Caco-2 (cell line): Measurements from ENCODE around the gene EXOSC9. TPM values are rescaled to one million over a fixed set of nuclear protein-coding genes. Genes with fewer than 3 reads are reported as not detected.

Experiments
- BruUV-seq: library from RNA; stranded (reverse); fragments of 400-500 nt; replicated peaks from 2 replicates; lab custom pipeline; 2021; lab: Mats Ljungman, UMichigan
- CTCF ChIA-PET: fragments of 300-600 bp; sonication (Branson Sonifier 250); formaldehyde crosslinking; loops from one replicate; lab custom pipeline; 2022; ENCODE audit warnings: antibody characterized with exemption; lab: Charles Lee
- POLR2A ChIA-PET: fragments of 300-600 bp; sonication (Branson Sonifier 250); formaldehyde crosslinking; loops from one replicate; lab custom pipeline; 2022; ENCODE audit warnings: antibody characterized with exemption; lab: Charles Lee
- DNase-seq, 2 experiments: peaks; one replicate each; pipeline versions ENCODE4 v3.0.0 to v3.0.0-alpha.2; 2020 to 2022
- H3K27me3 ChIP-seq: replicated peaks from 2 replicates; pipeline ENCODE4 v1.6.0; 2011; ENCODE audit warnings: low read length; ENCODE audit not compliant: control insufficient read depth, insufficient read depth
- H3K36me3 ChIP-seq: 2 replicates; pipeline ENCODE4 v1.5.1; 2011; ENCODE audit warnings: low read length; ENCODE audit not compliant: control insufficient read depth, insufficient read depth
- H3K4me1 ChIP-seq: fragments of 250-450 bp; sonication (Bioruptor Pico); 2 replicates; pipeline ENCODE4 v1.5.1; 2020; ENCODE audit warnings: mild to moderate bottlenecking
- H3K4me3 ChIP-seq: 2 replicates; pipeline ENCODE4 v1.5.1; 2011; ENCODE audit warnings: low read depth, mild to moderate bottlenecking, control low read depth, low read length
- H3K9me3 ChIP-seq: fragments of 250-450 bp; sonication (Bioruptor Pico); 2 replicates; pipeline ENCODE4 v1.5.1; 2020; ENCODE audit warnings: mild to moderate bottlenecking, moderate library complexity
- H3K27ac Mint-ChIP-seq: one replicate; pipeline ENCODE4 v1.8.0; 2022; ENCODE audit warnings: mixed read lengths; ENCODE audit not compliant: unreplicated experiment
- H3K27me3 Mint-ChIP-seq: one replicate; pipeline ENCODE4 v1.8.0; 2022; ENCODE audit warnings: mixed read lengths; ENCODE audit not compliant: insufficient read depth, unreplicated experiment
- H3K36me3 Mint-ChIP-seq: one replicate; pipeline ENCODE4 v1.8.0; 2022; ENCODE audit warnings: mild to moderate bottlenecking, mixed read lengths; ENCODE audit not compliant: insufficient read depth, unreplicated experiment
- H3K4me1 Mint-ChIP-seq: one replicate; pipeline ENCODE4 v1.8.0; 2022; ENCODE audit warnings: low read depth, mixed read lengths; ENCODE audit not compliant: unreplicated experiment
- H3K4me3 Mint-ChIP-seq: one replicate; pipeline ENCODE4 v1.8.0; 2022; ENCODE audit warnings: mild to moderate bottlenecking, moderate library complexity, mixed read lengths; ENCODE audit not compliant: unreplicated experiment
- H3K9me3 Mint-ChIP-seq: one replicate; pipeline ENCODE4 v1.8.0; 2022; ENCODE audit warnings: mixed read lengths; ENCODE audit not compliant: unreplicated experiment
- CTCF ChIP-seq, 2 experiments: fragments of 200-600 bp in 1 of 2; IDR thresholded peaks; 1 replicate in 1 of 2; 2 replicates in 1 of 2; pipeline versions ENCODE4 v1.5.1 to v1.8.0; 2011 to 2022; ENCODE audit warnings: antibody characterized with exemption in 1 of 2, control low read depth in 1 of 2, inconsistent platforms in 1 of 2, low read depth in 1 of 2, low read length in 1 of 2, mild to moderate bottlenecking in 1 of 2, moderate library complexity in 1 of 2; ENCODE audit not compliant: insufficient read depth in 1 of 2, severe bottlenecking in 1 of 2, unreplicated experiment in 1 of 2
- intact Hi-C: fragments of 100-400 bp; cut with micrococcal nuclease; formaldehyde crosslinking; loops from one replicate; pipeline ENCODE4 v1.10.0; 2022; ENCODE audit not compliant: unreplicated experiment
- total RNA-seq: library from RNA; stranded (reverse); gene quantifications from 2 replicates; pipeline ENCODE4 v1.2.3, GENCODE V29; 2022

EXOSC9 gene
- total RNA-seq, 1 experiment from 2014 or later, result 32.6 TPM

GRCh38 chr4:121824171-121824527 lies 23.0 kb downstream of the EXOSC9 start:
- Histone ChIP-seq H3K9me3 (no peaks in the 10 kb centered on the region), H3K27me3 (no peaks in the 10 kb centered on the region), H3K4me3 (peak overlapping the region; percentile 63), H3K36me3 (no peaks in the 10 kb centered on the region; the same call in 1 of the 2 replicates), H3K4me1 (peaks cover 8% of the 10 kb centered on the region)
- H3K4me1 Mint-ChIP-seq, result no peaks in the 10 kb centered on the region
- intact Hi-C loops, result loop anchor here (1.0 kb wide), 1 partner anchor 46 kb away; the partner anchor contains the start of gene BBS7
- DNase-seq, result no peak
- H3K27me3 Mint-ChIP-seq, result no peaks in the 10 kb centered on the region
- no peak for TF ChIP-seq CTCF (IDR thresholded peaks at IDR 0.05; ENCODE audit: insufficient read depth in 1 of 2, low read depth in 1 of 2, low read length in 1 of 2, severe bottlenecking in 1 of 2, unreplicated experiment in 1 of 2)
- BruUV-seq, result TSS peak; percentile 92
- H3K9me3 Mint-ChIP-seq, result no peaks in the 10 kb centered on the region
- H3K36me3 Mint-ChIP-seq, result peaks cover 45% of the 10 kb centered on the region
- H3K4me3 Mint-ChIP-seq, result peak overlapping the region; percentile 96
- ChIA-PET CTCF (no interaction called here), POLR2A (interaction anchor here (0.5 to 0.8 kb wide), 3 partner anchors 12 to 792 kb away, joined by 3 read pairs; no protein-coding TSS in a partner anchor)
- H3K27ac Mint-ChIP-seq, result peak overlapping the region; percentile 94

- Mint-ChIP-seq H3K27me3 (no peaks in the 10 kb centered on the region), H3K4me3 (peak overlapping the region; percentile 24), H3K36me3 (peaks cover 37% of the 10 kb centered on the region), H3K27ac (no peak overlapping the region), H3K4me1 (no peaks in the 10 kb centered on the region), H3K9me3 (no peaks in the 10 kb centered on the region)
- ChIA-PET CTCF (no interaction called here), POLR2A (no interaction called here)
- no peak for DNase-seq
- intact Hi-C loops, result loop anchor here (1.0 kb wide), 1 partner anchor 45 kb away; the partner anchor contains the start of gene BBS7
- Histone ChIP-seq H3K4me3 (no peak overlapping the region), H3K36me3 (no peaks in the 10 kb centered on the region; the same call in 1 of the 2 replicates), H3K27me3 (no peaks in the 10 kb centered on the region), H3K4me1 (peaks cover 8% of the 10 kb centered on the region), H3K9me3 (no peaks in the 10 kb centered on the region)
- no TSS peak for BruUV-seq
- no peak for TF ChIP-seq CTCF (IDR thresholded peaks at IDR 0.05; ENCODE audit: insufficient read depth in 1 of 2, low read depth in 1 of 2, low read length in 1 of 2, severe bottlenecking in 1 of 2, unreplicated experiment in 1 of 2)
These were observed 23.8 kb downstream of the EXOSC9 start for GRCh38 chr4:121824950-121825349.

- no peaks in the 10 kb centered on the region for H3K27me3 Mint-ChIP-seq
- Histone ChIP-seq H3K27me3 (no peaks in the 10 kb centered on the region), H3K4me1 (no peaks in the 10 kb centered on the region), H3K36me3 (no peaks in the 10 kb centered on the region), H3K9me3 (no peaks in the 10 kb centered on the region), H3K4me3 (no peak overlapping the region)
- intact Hi-C loops, result no loop called here
- POLR2A ChIA-PET, result no interaction called here
- CTCF ChIA-PET, result no interaction called here
- H3K4me1 Mint-ChIP-seq, result no peaks in the 10 kb centered on the region
- H3K9me3 Mint-ChIP-seq, result no peaks in the 10 kb centered on the region
- no TSS peak for BruUV-seq
- no peak for DNase-seq
- no peak for TF ChIP-seq CTCF (IDR thresholded peaks at IDR 0.05; ENCODE audit: insufficient read depth in 1 of 2, low read depth in 1 of 2, low read length in 1 of 2, severe bottlenecking in 1 of 2, unreplicated experiment in 1 of 2)
- no peak overlapping the region for H3K27ac Mint-ChIP-seq
- H3K36me3 Mint-ChIP-seq, result peaks cover 10% of the 10 kb centered on the region
- no peak overlapping the region for H3K4me3 Mint-ChIP-seq
These were observed 26.7 kb downstream of the EXOSC9 start for GRCh38 chr4:121827853-121828252.
